Urinary bladder (tissue), 4 donors: ENCODE results near the gene KCNK10. TPM values are rescaled to one million over a fixed set of nuclear protein-coding genes. Genes with fewer than 3 reads are reported as not detected.

Experiments used
- DNase-seq: peaks from one replicate; pipeline ENCODE4 v3.0.0-alpha.2; 2015; ENCODE audit errors: extremely low spot score
- H3K27ac ChIP-seq: one replicate; pipeline ENCODE4 v1.5.1; 2013; ENCODE audit warnings: low read depth, mild to moderate bottlenecking, moderate library complexity
- H3K36me3 ChIP-seq: one replicate; pipeline ENCODE4 v1.6.1; 2013; ENCODE audit warnings: mild to moderate bottlenecking, moderate library complexity; ENCODE audit not compliant: insufficient read depth
- H3K4me1 ChIP-seq: one replicate; pipeline ENCODE4 v1.6.1; 2013; ENCODE audit warnings: mild to moderate bottlenecking, moderate library complexity; ENCODE audit not compliant: insufficient read depth
- H3K4me3 ChIP-seq: one replicate; pipeline ENCODE4 v1.5.1; 2013; ENCODE audit warnings: low read depth, low read length
- WGBS: extraction: QIAGEN DNeasy Blood & Tissue Kit; methylation state at CpG from one replicate; pipeline ENCODE4 v1.1.7; 2013; 5-methylcytosine and 5-hydroxymethylcytosine counted together
- polyA plus RNA-seq: library from polyadenylated mRNA; stranded (reverse); fragments of 200-250 nt; gene quantifications from one replicate; pipeline ENCODE4 v1.2.3, GENCODE V29; 2013
- total RNA-seq: library from RNA; depleted of rRNA; stranded (reverse); fragments of >200 nt; gene quantifications from one replicate; pipeline ENCODE4 v1.2.3, GENCODE V29; 2014
- donor health status: healthy with polysubstance abuse.
- donor health status: healthy.

Gene KCNK10
- total and polyA plus RNA-seq, 2 donors, result 0.06 to 1.1 TPM

DNA sequence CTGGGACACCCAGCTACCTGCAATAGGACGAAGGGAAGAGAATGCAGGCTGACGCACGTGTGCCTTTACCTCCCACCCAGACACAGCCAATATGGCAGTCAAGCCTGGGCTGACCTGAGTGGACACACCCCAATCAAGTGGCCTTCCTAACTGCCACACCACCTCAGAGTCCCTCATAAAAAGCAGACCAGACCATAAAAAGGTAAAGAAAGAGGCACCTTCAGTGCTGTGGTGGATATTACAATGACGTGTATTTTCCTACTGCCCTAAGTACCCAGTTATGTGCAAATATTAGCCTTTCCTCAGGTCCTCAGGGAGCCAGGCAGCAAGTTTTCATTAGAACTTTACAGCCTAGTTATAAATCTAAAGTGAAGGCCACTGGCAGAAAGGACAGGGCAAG lies 75.8 kb downstream of the KCNK10 start:
- no peak for DNase-seq
- 65% methylated on average over 4 of the region's 4 CpGs for WGBS
- H3K4me1 ChIP-seq, result peaks cover 5% of the 10 kb centered on the region

GRCh38 chr14:88245321-88245720 lies 77.7 kb downstream of the KCNK10 start:
- DNase-seq, result peak; percentile 47
- Histone ChIP-seq H3K36me3 (no peaks in the 10 kb centered on the region), H3K27ac (no peak overlapping the region), H3K4me1 (peaks cover 5% of the 10 kb centered on the region), H3K4me3 (no peak overlapping the region)
- WGBS, result 11% methylated on average over 8 of the region's 8 CpGs

More for the DNA sequence above, 75.8 kb downstream of the KCNK10 start:
- H3K36me3 ChIP-seq, result no peaks in the 10 kb centered on the region
- H3K27ac ChIP-seq, result no peak overlapping the region
- no peak overlapping the region for H3K4me3 ChIP-seq

DNA sequence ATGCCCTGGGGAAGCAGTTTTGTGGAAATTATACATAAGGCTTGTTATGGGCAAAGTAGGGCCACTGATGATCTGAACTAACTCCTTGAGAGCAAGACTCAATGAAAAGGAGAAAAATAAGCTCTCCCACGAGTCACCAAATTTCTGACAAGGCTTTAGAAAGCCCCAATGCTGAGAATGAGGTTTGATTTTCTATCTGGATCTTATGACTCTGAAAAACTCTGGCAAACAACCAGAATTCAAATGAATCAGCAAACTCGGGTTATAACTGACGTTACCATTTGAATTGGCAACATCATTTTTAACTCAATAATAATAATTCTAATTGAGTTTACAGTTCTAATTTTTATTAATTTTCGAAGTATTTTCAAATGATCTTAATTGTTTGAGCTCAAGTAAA lies 79.1 kb downstream of the KCNK10 start:
- H3K36me3 ChIP-seq, result no peaks in the 10 kb centered on the region
- WGBS, result 53% methylated on average over 4 of the region's 4 CpGs

DNA sequence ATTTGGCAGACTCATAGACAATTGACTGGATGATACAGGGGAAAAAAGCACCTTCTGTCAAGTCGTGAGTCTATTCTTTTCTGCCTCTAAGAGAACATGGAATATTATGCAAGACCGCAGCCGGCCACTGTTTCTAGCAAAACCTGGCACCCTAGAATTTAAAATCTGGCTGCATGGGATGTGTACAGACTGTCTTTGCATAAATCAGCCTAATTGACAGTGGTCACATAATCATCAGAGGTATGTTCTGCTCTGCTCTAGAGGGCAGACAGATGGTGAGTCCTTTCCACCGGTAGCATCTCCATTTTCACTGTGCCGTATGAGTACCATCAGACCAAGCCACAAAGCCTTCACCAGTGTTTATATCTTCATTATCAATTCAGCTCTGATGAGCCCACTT lies 80.6 kb downstream of the KCNK10 start:
- WGBS, result 84% methylated on average over 5 of the region's 5 CpGs
- DNase-seq, result no peak
- Histone ChIP-seq H3K36me3 (no peaks in the 10 kb centered on the region), H3K27ac (no peak overlapping the region), H3K4me1 (peaks cover 3% of the 10 kb centered on the region), H3K4me3 (no peak overlapping the region)

More for the DNA sequence above, 79.1 kb downstream of the KCNK10 start:
- Histone ChIP-seq H3K4me1 (peaks cover 5% of the 10 kb centered on the region), H3K27ac (no peak overlapping the region), H3K4me3 (no peak overlapping the region)
- DNase-seq, result no peak

- no peak overlapping the region for H3K4me3 ChIP-seq
- H3K27ac ChIP-seq, result no peak overlapping the region
- H3K4me1 ChIP-seq, result peaks cover 1% of the 10 kb centered on the region
- H3K36me3 ChIP-seq, result no peaks in the 10 kb centered on the region
- DNase-seq, result no peak
- 79% methylated on average over 9 of the region's 9 CpGs for WGBS
These were observed 81.3 kb downstream of the KCNK10 start for GRCh38 chr14:88241810-88242209.

DNA sequence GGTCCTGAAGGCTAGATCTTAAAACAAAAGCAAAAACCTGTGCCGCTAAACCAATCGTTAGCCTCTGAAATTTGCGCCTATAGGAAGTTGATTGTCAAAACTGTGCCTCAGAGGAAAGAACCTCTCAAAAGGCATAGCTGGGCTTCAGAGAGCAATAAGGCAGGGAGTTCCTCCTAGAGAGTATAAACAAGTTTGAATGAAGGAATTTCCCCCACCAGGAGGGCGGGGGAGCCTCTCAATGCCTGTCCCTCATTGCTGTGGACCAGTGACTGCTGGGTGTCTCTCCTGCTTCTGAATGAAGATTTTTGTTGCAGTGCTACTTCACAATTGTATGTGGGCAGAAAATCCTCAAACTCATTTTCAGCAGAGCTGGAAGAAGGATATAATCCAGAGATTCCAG lies 88.6 kb downstream of the KCNK10 start:
- Histone ChIP-seq H3K4me3 (no peak overlapping the region), H3K36me3 (no peaks in the 10 kb centered on the region), H3K4me1 (no peaks in the 10 kb centered on the region), H3K27ac (no peak overlapping the region)
- no peak for DNase-seq
- WGBS, result 69% methylated on average over 4 of the region's 4 CpGs

DNA sequence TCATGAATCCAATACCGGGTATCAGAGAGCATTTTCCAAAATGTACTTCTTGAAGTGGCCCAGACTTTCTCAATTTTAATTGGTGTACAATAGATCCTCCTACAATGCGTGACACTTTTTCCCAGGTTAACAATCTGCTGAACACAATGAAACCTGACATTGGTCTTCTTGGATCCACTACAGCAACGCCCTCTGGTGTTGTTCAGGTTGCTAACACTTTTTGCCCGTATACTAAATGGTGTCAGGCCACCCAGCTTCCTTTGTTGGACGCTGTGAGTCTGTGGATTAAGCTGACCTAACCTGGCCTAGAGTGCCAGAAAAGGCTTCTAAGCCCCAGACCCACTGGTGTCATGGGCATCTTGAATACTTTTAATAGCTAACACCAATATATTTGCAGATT lies 89.2 kb downstream of the KCNK10 start:
- no peak overlapping the region for H3K27ac ChIP-seq
- no peak overlapping the region for H3K4me3 ChIP-seq
- 39% methylated on average over 5 of the region's 5 CpGs for WGBS
- no peaks in the 10 kb centered on the region for H3K36me3 ChIP-seq
- H3K4me1 ChIP-seq, result no peaks in the 10 kb centered on the region
- DNase-seq, result no peak

- no peak for DNase-seq
- Histone ChIP-seq H3K4me3 (no peak overlapping the region), H3K4me1 (no peaks in the 10 kb centered on the region), H3K27ac (no peak overlapping the region), H3K36me3 (no peaks in the 10 kb centered on the region)
- WGBS, result 56% methylated on average over 3 of the region's 3 CpGs
These were observed 90.3 kb downstream of the KCNK10 start for GRCh38 chr14:88232771-88233170.

GRCh38 chr14:88231603-88232002 lies 91.5 kb downstream of the KCNK10 start:
- Histone ChIP-seq H3K36me3 (no peaks in the 10 kb centered on the region), H3K4me3 (no peak overlapping the region), H3K27ac (no peak overlapping the region), H3K4me1 (no peaks in the 10 kb centered on the region)
- 43% methylated on average over 5 of the region's 5 CpGs for WGBS
- DNase-seq, result no peak

DNA sequence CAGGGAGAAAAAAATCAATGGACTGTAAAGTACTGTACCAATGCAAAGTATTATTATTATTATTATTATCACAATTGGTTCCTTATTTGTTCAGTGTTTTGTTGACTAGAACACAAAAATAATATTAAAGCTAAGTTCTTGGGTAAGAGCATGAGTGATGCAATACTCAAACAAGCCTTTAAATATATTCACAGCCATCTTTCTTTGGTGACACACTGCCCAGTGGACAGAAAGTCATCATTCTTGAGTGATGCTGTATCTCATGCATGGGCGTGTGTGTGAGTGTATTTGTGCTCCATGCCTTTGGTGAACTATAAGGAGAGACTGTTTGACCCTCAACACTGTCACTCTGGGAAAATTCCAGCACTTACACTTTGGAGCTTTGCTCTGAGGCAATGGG lies 93.6 kb downstream of the KCNK10 start:
- H3K27ac ChIP-seq, result no peak overlapping the region
- 80% methylated on average over 1 of the region's 1 CpG for WGBS
- no peak overlapping the region for H3K4me3 ChIP-seq
- no peaks in the 10 kb centered on the region for H3K36me3 ChIP-seq
- DNase-seq, result no peak
- no peaks in the 10 kb centered on the region for H3K4me1 ChIP-seq

GRCh38 chr14:88228522-88229236 lies 94.4 kb downstream of the KCNK10 start:
- Histone ChIP-seq H3K4me1 (no peaks in the 10 kb centered on the region), H3K36me3 (no peaks in the 10 kb centered on the region), H3K4me3 (no peak overlapping the region), H3K27ac (no peak overlapping the region)
- no peak for DNase-seq
- 77% methylated on average over 3 of the region's 3 CpGs for WGBS

DNA sequence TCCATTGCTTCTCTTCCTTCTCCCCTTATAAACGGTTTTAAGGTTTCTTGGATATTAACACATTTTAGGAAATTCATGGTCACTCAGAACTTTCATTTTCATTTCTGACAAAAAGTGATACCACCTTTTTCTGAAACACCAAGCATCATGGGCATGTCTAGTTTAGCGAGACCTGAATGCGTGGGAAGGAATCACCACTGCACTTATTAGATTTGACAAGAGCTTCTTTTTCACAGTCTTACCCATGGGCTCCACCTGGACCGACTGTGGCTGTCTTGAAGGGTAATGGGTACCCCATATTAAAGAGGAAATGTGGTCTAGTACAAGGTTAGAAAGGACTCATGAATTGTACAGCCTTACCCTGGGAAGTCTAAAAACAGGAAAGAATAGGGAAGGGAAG lies 95.4 kb downstream of the KCNK10 start:
- Histone ChIP-seq H3K4me3 (no peak overlapping the region), H3K36me3 (no peaks in the 10 kb centered on the region), H3K27ac (no peak overlapping the region), H3K4me1 (no peaks in the 10 kb centered on the region)
- WGBS, result 83% methylated on average over 4 of the region's 4 CpGs
- no peak for DNase-seq

GRCh38 chr14:88225721-88226120 lies 97.3 kb downstream of the KCNK10 start:
- Histone ChIP-seq H3K36me3 (no peaks in the 10 kb centered on the region), H3K4me1 (no peaks in the 10 kb centered on the region), H3K27ac (no peak overlapping the region), H3K4me3 (no peak overlapping the region)
- 32% methylated on average over 3 of the region's 3 CpGs for WGBS
- DNase-seq, result no peak

DNA sequence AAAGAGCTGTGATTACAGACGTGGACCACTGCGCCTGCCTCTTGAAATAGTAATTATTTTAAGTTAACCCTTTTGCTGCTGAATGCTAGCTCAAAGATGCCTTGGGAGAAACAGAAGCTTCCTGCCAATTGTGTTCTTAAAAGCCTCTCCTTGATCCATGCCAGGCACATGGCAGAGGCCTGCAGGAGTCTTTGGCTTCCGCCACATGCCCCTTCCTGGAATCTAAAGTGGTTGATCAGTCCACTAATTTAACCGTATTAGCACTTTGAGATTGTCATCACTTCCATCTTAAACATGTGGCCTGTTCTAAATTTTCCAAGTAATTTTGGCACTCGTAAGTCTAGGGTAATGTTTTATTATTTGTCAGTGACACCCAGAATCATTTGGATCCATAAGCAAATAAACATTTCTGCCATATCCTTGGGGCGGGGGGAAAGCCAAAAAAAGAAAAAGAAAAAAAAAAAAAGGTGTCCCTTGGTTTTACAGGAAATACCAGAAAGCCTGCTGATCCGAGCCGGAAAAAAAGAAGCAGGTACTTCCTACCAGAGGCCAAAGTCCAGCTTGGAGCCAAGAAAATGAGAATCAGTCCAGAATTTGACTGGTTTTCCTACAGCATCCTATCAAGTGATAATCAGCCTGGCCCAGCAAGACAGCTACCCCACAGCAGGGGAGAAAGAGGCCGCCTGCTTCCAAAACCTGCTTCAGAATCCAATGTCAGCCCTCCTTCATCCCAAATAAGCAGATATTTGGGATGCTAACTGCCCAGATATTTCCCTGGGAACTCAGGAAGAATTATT lies 104.8 kb downstream of the KCNK10 start:
- 54% methylated on average over 9 of the region's 9 CpGs for WGBS
- no peak for DNase-seq
- H3K4me3 ChIP-seq, result no peak overlapping the region
- H3K27ac ChIP-seq, result no peak overlapping the region
- H3K4me1 ChIP-seq, result no peaks in the 10 kb centered on the region
- no peaks in the 10 kb centered on the region for H3K36me3 ChIP-seq
